MM.1S (cell line): ENCODE data around the gene HAO2.

Experiments used
- EZH2 ChIP-seq: fragments of 300-600 bp; sonication (generic); optimal IDR thresholded peaks from 2 replicates; pipeline ENCODE3; 2017; ENCODE audit warnings: low read depth, mild to moderate bottlenecking, antibody characterized with exemption, low read length, mixed read lengths
- TF ChIP-seq, protein P1 (sequence below): fragments of 300-600 bp; sonication (generic); IDR thresholded peaks from 2 replicates; pipeline ENCODE4 v1.5.1; 2016; ENCODE audit warnings: antibody characterized with exemption, low read length, mixed read lengths

- TF ChIP-seq, protein P1, sequence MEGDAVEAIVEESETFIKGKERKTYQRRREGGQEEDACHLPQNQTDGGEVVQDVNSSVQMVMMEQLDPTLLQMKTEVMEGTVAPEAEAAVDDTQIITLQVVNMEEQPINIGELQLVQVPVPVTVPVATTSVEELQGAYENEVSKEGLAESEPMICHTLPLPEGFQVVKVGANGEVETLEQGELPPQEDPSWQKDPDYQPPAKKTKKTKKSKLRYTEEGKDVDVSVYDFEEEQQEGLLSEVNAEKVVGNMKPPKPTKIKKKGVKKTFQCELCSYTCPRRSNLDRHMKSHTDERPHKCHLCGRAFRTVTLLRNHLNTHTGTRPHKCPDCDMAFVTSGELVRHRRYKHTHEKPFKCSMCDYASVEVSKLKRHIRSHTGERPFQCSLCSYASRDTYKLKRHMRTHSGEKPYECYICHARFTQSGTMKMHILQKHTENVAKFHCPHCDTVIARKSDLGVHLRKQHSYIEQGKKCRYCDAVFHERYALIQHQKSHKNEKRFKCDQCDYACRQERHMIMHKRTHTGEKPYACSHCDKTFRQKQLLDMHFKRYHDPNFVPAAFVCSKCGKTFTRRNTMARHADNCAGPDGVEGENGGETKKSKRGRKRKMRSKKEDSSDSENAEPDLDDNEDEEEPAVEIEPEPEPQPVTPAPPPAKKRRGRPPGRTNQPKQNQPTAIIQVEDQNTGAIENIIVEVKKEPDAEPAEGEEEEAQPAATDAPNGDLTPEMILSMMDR: no peak
- TF ChIP-seq EZH2: no peak
Measured at GRCh38 chr1:119388450-119388849, 19.9 kb downstream of the HAO2 start.
